GM13976 (cell line): Measurements from ENCODE around the gene CALN1.

Source experiments
- DNase-seq: peaks from one replicate; pipeline ENCODE4 v3.0.0; 2012; ENCODE audit warnings: low spot score
- CTCF ChIP-seq: IDR thresholded peaks from 2 replicates; pipeline ENCODE4 v1.5.1; 2012; ENCODE audit warnings: borderline replicate concordance, mild to moderate bottlenecking; ENCODE audit not compliant: insufficient read depth; ENCODE audit errors: extremely low read depth, missing control alignments, control extremely low read depth
- in situ Hi-C: fragments of 300-500 bp; cut with MboI; formaldehyde crosslinking; loops from one replicate; pipeline ENCODE4 v1.12.0; 2022; ENCODE audit warnings: low sequenced_read_pairs, mixed read lengths, inconsistent platforms; ENCODE audit not compliant: unreplicated experiment

Gene CALN1

GRCh38 chr7:72170475-72170874, 241.7 kb downstream of the CALN1 start:
- DNase-seq: no peak
- TF ChIP-seq CTCF: no peak
- in situ Hi-C loops: no loop called here

GRCh38 chr7:72163271-72163670, 248.9 kb downstream of the CALN1 start:
- TF ChIP-seq CTCF: no peak
- DNase-seq: no peak
- in situ Hi-C loops: no loop called here

- TF ChIP-seq CTCF: no peak
- in situ Hi-C loops: no loop called here
- no peak for DNase-seq
Observed at GRCh38 chr7:72161534-72161933, 250.6 kb downstream of the CALN1 start.

GRCh38 chr7:72159911-72160310, 252.2 kb downstream of the CALN1 start:
- no peak for DNase-seq
- TF ChIP-seq CTCF: no peak
- in situ Hi-C loops: no loop called here

- in situ Hi-C loops: no loop called here
- no peak for TF ChIP-seq CTCF
- no peak for DNase-seq
Observed at GRCh38 chr7:72156671-72157070, 255.5 kb downstream of the CALN1 start.

- TF ChIP-seq CTCF: no peak
- DNase-seq: no peak
- in situ Hi-C loops: no loop called here
Observed at GRCh38 chr7:72153132-72153512, 259.0 kb downstream of the CALN1 start.
